Measurements from ENCODE around the gene CTNNBIP1.

The CTNNBIP1 gene

GRCh38 chr1:9848022-9848421 lies 62.0 kb downstream of the CTNNBIP1 start:
- no peak for TF ChIP-seq CTCF (conservative IDR thresholded peaks at IDR 0.05; ENCODE audit: low read depth, low read length)
- H3K4me1 ChIP-seq (ENCODE audit: low read depth, poor library complexity, severe bottlenecking), result no peaks in the 10 kb centered on the region
- H3K4me3 ChIP-seq (IDR thresholded peaks at IDR 0.05; ENCODE audit: insufficient read depth, low read depth, low read length), result no peak overlapping the region
- no peak overlapping the region for H3K9ac ChIP-seq
- no peaks in the 10 kb centered on the region for H4K20me1 ChIP-seq (ENCODE audit: insufficient read depth)
- H3K4me2 ChIP-seq, result no peak overlapping the region
- H2AFZ ChIP-seq (ENCODE audit: low read depth), result no peak overlapping the region
- no peaks in the 10 kb centered on the region for H3K36me3 ChIP-seq (ENCODE audit: insufficient read depth)
- H3K27ac ChIP-seq, result no peak overlapping the region
- H3K27me3 ChIP-seq (ENCODE audit: insufficient read depth, low read depth), result no peaks in the 10 kb centered on the region
- H3K79me2 ChIP-seq (ENCODE audit: insufficient read depth, low read depth), result no peaks in the 10 kb centered on the region

DNA sequence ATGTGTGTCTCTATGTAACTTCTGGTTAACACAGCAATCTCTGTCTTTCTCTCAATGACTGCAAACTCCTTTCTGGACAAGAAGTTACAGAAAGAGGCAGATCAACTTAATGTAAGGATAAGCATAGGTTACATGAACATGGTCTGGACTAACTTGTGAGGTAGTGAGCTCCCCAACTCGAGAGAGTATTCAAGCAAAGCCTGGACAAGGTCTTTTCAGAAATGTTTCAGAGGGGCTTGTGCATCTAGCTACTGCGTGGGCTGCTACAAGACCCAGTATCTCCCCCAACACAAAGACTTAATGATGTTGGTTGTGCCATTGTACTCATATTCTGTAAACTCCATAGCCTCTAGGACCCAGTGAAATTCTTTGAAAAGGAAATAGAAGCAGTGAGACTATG lies 62.8 kb downstream of the CTNNBIP1 start:
- H3K4me1 ChIP-seq (ENCODE audit: low read depth, poor library complexity, severe bottlenecking), result no peaks in the 10 kb centered on the region
- no peak overlapping the region for H3K27ac ChIP-seq

GRCh38 chr1:9846611-9847171 lies 63.4 kb downstream of the CTNNBIP1 start:
- Histone ChIP-seq H4K20me1 (ENCODE audit: insufficient read depth) (no peaks in the 10 kb centered on the region), H3K36me3 (ENCODE audit: insufficient read depth) (no peaks in the 10 kb centered on the region), H3K9ac (no peak overlapping the region), H3K4me1 (ENCODE audit: low read depth, poor library complexity, severe bottlenecking) (no peaks in the 10 kb centered on the region), H3K4me2 (no peak overlapping the region), H3K27me3 (ENCODE audit: insufficient read depth, low read depth) (no peaks in the 10 kb centered on the region), H3K4me3 (IDR thresholded peaks at IDR 0.05; ENCODE audit: insufficient read depth, low read depth, low read length) (no peak overlapping the region), H3K27ac (no peak overlapping the region), H2AFZ (ENCODE audit: low read depth) (no peak overlapping the region), H3K79me2 (ENCODE audit: insufficient read depth, low read depth) (no peaks in the 10 kb centered on the region)
- no peak for TF ChIP-seq CTCF (conservative IDR thresholded peaks at IDR 0.05; ENCODE audit: low read depth, low read length)

More for the DNA sequence above, 62.8 kb downstream of the CTNNBIP1 start:
- TF ChIP-seq CTCF (conservative IDR thresholded peaks at IDR 0.05; ENCODE audit: low read depth, low read length), result no peak
- no peak overlapping the region for H3K4me3 ChIP-seq (IDR thresholded peaks at IDR 0.05; ENCODE audit: insufficient read depth, low read depth, low read length)
- no peak overlapping the region for H3K4me2 ChIP-seq
- H4K20me1 ChIP-seq (ENCODE audit: insufficient read depth), result no peaks in the 10 kb centered on the region
- no peaks in the 10 kb centered on the region for H3K79me2 ChIP-seq (ENCODE audit: insufficient read depth, low read depth)
- no peak overlapping the region for H3K9ac ChIP-seq
- H2AFZ ChIP-seq (ENCODE audit: low read depth), result no peak overlapping the region
- no peaks in the 10 kb centered on the region for H3K36me3 ChIP-seq (ENCODE audit: insufficient read depth)
- no peaks in the 10 kb centered on the region for H3K27me3 ChIP-seq (ENCODE audit: insufficient read depth, low read depth)

GRCh38 chr1:9845914-9846313 lies 64.2 kb downstream of the CTNNBIP1 start:
- H3K79me2 ChIP-seq (ENCODE audit: insufficient read depth, low read depth), result no peaks in the 10 kb centered on the region
- H3K4me1 ChIP-seq (ENCODE audit: low read depth, poor library complexity, severe bottlenecking), result no peaks in the 10 kb centered on the region
- no peak overlapping the region for H2AFZ ChIP-seq (ENCODE audit: low read depth)
- H3K4me2 ChIP-seq, result no peak overlapping the region
- H3K27ac ChIP-seq, result no peak overlapping the region
- H3K9ac ChIP-seq, result no peak overlapping the region
- no peaks in the 10 kb centered on the region for H3K36me3 ChIP-seq (ENCODE audit: insufficient read depth)
- no peaks in the 10 kb centered on the region for H3K27me3 ChIP-seq (ENCODE audit: insufficient read depth, low read depth)
- no peak for TF ChIP-seq CTCF (conservative IDR thresholded peaks at IDR 0.05; ENCODE audit: low read depth, low read length)
- H3K4me3 ChIP-seq (IDR thresholded peaks at IDR 0.05; ENCODE audit: insufficient read depth, low read depth, low read length), result no peak overlapping the region
- no peaks in the 10 kb centered on the region for H4K20me1 ChIP-seq (ENCODE audit: insufficient read depth)
